ENCODE measurements around the gene RNF213.

The RNF213 gene

DNA sequence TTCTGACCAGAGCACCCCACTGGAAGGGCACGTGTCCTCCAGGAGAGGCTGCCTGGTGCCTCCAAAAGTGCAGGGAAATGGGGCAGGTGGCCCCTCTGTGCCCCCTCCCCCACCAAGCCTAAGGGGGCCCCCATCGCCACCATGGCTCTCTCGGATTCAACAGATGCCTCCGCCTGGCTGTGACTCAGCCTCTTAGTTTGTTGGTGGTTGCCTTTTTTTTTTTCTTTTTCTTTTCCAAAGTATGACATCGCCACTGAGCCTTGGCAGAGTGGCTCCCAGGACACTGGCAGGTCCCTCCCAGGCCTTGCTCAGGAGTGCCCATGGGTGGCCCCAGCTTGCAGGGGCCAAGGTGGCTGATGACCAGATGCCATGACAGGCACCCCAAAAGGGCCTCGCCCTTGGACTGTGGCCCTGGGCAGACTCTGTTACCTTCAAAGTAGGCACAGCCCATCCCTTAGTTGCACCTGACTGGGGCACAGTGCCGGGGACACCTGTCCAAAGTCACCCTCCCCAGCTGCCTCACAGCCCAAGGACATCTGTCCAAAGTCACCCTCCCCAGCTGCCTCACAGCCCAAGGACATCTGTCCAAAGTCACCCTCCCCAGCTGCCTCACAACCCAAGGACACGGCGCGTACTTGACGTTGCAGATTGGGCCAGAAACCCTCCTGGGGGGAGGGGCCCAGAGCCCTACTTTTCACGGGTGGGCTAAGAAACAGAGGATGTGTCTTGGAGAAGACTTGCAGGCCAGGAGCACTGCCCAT, 186.2 kb downstream of the RNF213 start:
- DNase-seq (ENCODE audit: low read depth), result no peak
- H3K4me3 ChIP-seq (ENCODE audit: low read length), result no peak overlapping the region
- TF ChIP-seq CTCF (conservative IDR thresholded peaks at IDR 0.05; ENCODE audit: low read depth, low read length), result no peak

DNA sequence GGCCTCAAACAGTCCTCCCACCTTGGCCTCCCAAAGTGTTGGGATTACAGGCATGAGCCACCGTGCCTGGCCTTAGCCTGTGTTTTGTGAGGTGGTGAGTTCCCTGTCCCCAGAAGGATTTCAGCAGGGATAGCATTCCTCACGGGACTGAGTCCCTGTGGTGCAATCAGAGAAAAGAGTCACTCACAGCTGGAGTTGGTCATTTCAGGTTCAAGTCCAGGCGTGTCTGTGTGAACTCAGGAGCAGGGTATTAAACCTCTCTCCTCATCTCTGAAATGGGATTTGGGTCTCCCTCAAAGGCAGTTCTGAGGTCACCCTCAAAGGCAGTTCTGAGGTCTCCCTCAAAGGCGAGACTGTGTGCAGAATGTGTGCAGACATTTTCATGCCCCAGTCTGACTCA, 187.1 kb downstream of the RNF213 start:
- no peak overlapping the region for H3K4me3 ChIP-seq (ENCODE audit: low read length)
- DNase-seq (ENCODE audit: low read depth), result no peak
- no peak for TF ChIP-seq CTCF (conservative IDR thresholded peaks at IDR 0.05; ENCODE audit: low read depth, low read length)
